Measurements from ENCODE around the gene MAPKAPK3.

The MAPKAPK3 gene

GRCh38 chr3:50617096-50617791, at the start of gene MAPKAPK3:
TSS of gene MAPKAPK3 (plus strand) at chr3:50617151. CDS start at chr3:50617566, 415 bp downstream.
- no peak for DNase-seq (ENCODE audit: low read depth, low spot score)
- in situ Hi-C loops (cut with HindIII; ENCODE audit: low sequenced_read_pairs), result no loop called here
- H3K4me3 ChIP-seq (ENCODE audit: low read depth, low read length), result peak within 1 kb of the TSS; percentile 72
- no peak for TF ChIP-seq CTCF (IDR thresholded peaks at IDR 0.05; ENCODE audit: low read depth, low read length)

GRCh38 chr3:50567386-50568167, 49.4 kb upstream of the MAPKAPK3 start, which contains the start of gene C3orf18:
TSS of gene C3orf18 (minus strand) at chr3:50567747. CDS start at chr3:50565699, 2,048 bp downstream.
- no peak for TF ChIP-seq CTCF (IDR thresholded peaks at IDR 0.05; ENCODE audit: low read depth, low read length)
- in situ Hi-C loops (cut with HindIII; ENCODE audit: low sequenced_read_pairs), result no loop called here
- peak; percentile 86 for DNase-seq (ENCODE audit: low read depth, low spot score)
- peak within 1 kb of the TSS; percentile 49 for H3K4me3 ChIP-seq (ENCODE audit: low read depth, low read length)

- in situ Hi-C loops (cut with HindIII; ENCODE audit: low sequenced_read_pairs), result no loop called here
- DNase-seq (ENCODE audit: low read depth, low spot score), result peak; percentile 96
- no peak for TF ChIP-seq CTCF (IDR thresholded peaks at IDR 0.05; ENCODE audit: low read depth, low read length)
- peak within 1 kb of the TSS; percentile 77 for H3K4me3 ChIP-seq (ENCODE audit: low read depth, low read length)
Observed at GRCh38 chr3:50568947-50569749, 47.8 kb upstream of the MAPKAPK3 start, which contains the start of gene HEMK1. TSS of gene HEMK1 (plus strand) at chr3:50569522. CDS start at chr3:50571105, 1,583 bp downstream.

GRCh38 chr3:50570508-50571279, 46.3 kb upstream of the MAPKAPK3 start:
- peak overlapping the region; percentile 77 for H3K4me3 ChIP-seq (ENCODE audit: low read depth, low read length)
- in situ Hi-C loops (cut with HindIII; ENCODE audit: low sequenced_read_pairs), result no loop called here
- TF ChIP-seq CTCF (IDR thresholded peaks at IDR 0.05; ENCODE audit: low read depth, low read length), result no peak
- no peak for DNase-seq (ENCODE audit: low read depth, low spot score)

DNA sequence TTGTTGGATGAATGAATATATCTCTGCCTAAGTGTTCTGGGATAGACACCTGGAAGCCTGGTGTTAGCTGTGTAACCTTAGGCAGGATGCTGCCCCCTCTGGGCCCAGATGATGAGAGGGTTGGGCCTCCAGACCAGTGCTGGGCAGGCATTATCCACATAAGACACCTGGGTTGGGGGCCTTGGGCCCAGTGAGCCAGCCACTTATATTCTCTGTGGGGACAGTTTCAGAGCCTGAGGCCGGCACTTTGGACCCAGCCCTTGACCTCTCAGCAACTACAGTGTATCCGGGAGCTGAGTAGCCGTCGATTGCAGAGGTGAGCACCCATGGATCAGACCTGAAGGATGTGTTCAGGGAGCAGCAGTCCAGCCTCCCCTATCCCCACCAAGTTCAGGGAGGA, 45.5 kb upstream of the MAPKAPK3 start:
- TF ChIP-seq CTCF (IDR thresholded peaks at IDR 0.05; ENCODE audit: low read depth, low read length), result no peak
- no peak overlapping the region for H3K4me3 ChIP-seq (ENCODE audit: low read depth, low read length)
- no peak for DNase-seq (ENCODE audit: low read depth, low spot score)
- in situ Hi-C loops (cut with HindIII; ENCODE audit: low sequenced_read_pairs), result no loop called here
